WTC11 (cell line): Measurements from ENCODE around the gene HMGB1. TPM values are rescaled to one million over a fixed set of nuclear protein-coding genes. Genes with fewer than 3 reads are reported as not detected.

ENCODE experiments used
- ATAC-seq: fragments of 200-7000 bp; cut with Tn5 transposase; 2 replicates; pipeline ENCODE4 v1.10.0; 2021; ENCODE audit warnings: mild to moderate bottlenecking, moderate library complexity
- CTCF ChIA-PET: fragments of 300-600 bp; sonication (Branson Sonifier 250); formaldehyde crosslinking; loops from one replicate; lab custom pipeline; 2021; ENCODE audit warnings: antibody characterized with exemption; lab: Charles Lee
- POLR2A ChIA-PET: fragments of 350-600 bp; sonication (Branson Sonifier 250); formaldehyde crosslinking; loops from one replicate; lab custom pipeline; 2021; ENCODE audit warnings: antibody characterized with exemption; lab: Charles Lee
- DNase-seq: peaks from one replicate; pipeline ENCODE4 v3.0.0; 2021; ENCODE audit warnings: low spot score
- H3K27ac Mint-ChIP-seq: 2 replicates; pipeline ENCODE4 v1.8.0; 2021; ENCODE audit warnings: mixed read lengths
- H3K27me3 Mint-ChIP-seq: 2 replicates; pipeline ENCODE4 v1.8.0; 2021; ENCODE audit warnings: low read depth, mild to moderate bottlenecking, moderate library complexity, mixed read lengths
- H3K36me3 Mint-ChIP-seq: 2 replicates; pipeline ENCODE4 v1.8.0; 2021; ENCODE audit warnings: mixed read lengths
- H3K4me1 Mint-ChIP-seq: 2 replicates; pipeline ENCODE4 v1.8.0; 2022; ENCODE audit warnings: mixed read lengths
- H3K4me3 Mint-ChIP-seq: 2 replicates; pipeline ENCODE4 v1.8.0; 2021; ENCODE audit warnings: mild to moderate bottlenecking, moderate library complexity, mixed read lengths
- H3K9me3 Mint-ChIP-seq: 2 replicates; pipeline ENCODE4 v1.8.0; 2021; ENCODE audit warnings: mixed read lengths
- ARID4B ChIP-seq: sonication (generic); formaldehyde crosslinking; IDR thresholded peaks from 2 replicates; pipeline ENCODE4 v1.8.0; 2023; ENCODE audit warnings: missing genetic modification reagents, mild to moderate bottlenecking, borderline replicate concordance
- ATF2 ChIP-seq: sonication (generic); formaldehyde crosslinking; IDR thresholded peaks from 2 replicates; pipeline ENCODE4 v1.8.1; 2022; ENCODE audit warnings: low read depth, missing genetic modification reagents, borderline replicate concordance
- ATF6 ChIP-seq: sonication (generic); formaldehyde crosslinking; IDR thresholded peaks from 2 replicates; pipeline ENCODE4 v1.8.1; 2023; ENCODE audit warnings: mild to moderate bottlenecking, missing genetic modification reagents
- CREB1 ChIP-seq: sonication (generic); formaldehyde crosslinking; IDR thresholded peaks from 2 replicates; pipeline ENCODE4 v1.8.0; 2023; ENCODE audit warnings: mild to moderate bottlenecking, missing genetic modification reagents
- CTCF ChIP-seq: fragments of 200-600 bp; IDR thresholded peaks from 2 replicates; pipeline ENCODE4 v1.8.0; 2022; ENCODE audit warnings: antibody characterized with exemption
- E2F5 ChIP-seq: sonication (generic); formaldehyde crosslinking; IDR thresholded peaks from 2 replicates; pipeline ENCODE4 v1.8.1; 2022; ENCODE audit warnings: mild to moderate bottlenecking, moderate library complexity, missing genetic modification reagents
- FOXK1 ChIP-seq: sonication (generic); formaldehyde crosslinking; IDR thresholded peaks from 2 replicates; pipeline ENCODE4 v1.8.0; 2022; ENCODE audit warnings: mild to moderate bottlenecking, moderate library complexity, missing genetic modification reagents
- GABPB1 ChIP-seq: sonication (generic); formaldehyde crosslinking; IDR thresholded peaks from 2 replicates; pipeline ENCODE4 v1.8.1; 2023; ENCODE audit warnings: mild to moderate bottlenecking, missing genetic modification reagents
- GTF2I ChIP-seq: fragments of 250-450 bp; sonication (Bioruptor Pico); conservative IDR thresholded peaks from 2 replicates; pipeline ENCODE4 v1.4.0; 2021; ENCODE audit warnings: mild to moderate bottlenecking
- HMGXB4 ChIP-seq: sonication (generic); formaldehyde crosslinking; IDR thresholded peaks from 2 replicates; pipeline ENCODE4 v1.8.1; 2023; ENCODE audit warnings: mild to moderate bottlenecking, moderate library complexity, missing genetic modification reagents
- IRF2 ChIP-seq: sonication (generic); formaldehyde crosslinking; IDR thresholded peaks from 2 replicates; pipeline ENCODE4 v1.8.0; 2022; ENCODE audit warnings: low read depth, missing genetic modification reagents, borderline replicate concordance
- MYBL2 ChIP-seq: sonication (generic); formaldehyde crosslinking; IDR thresholded peaks from 2 replicates; pipeline ENCODE4 v1.8.1; 2023; ENCODE audit warnings: mild to moderate bottlenecking, moderate library complexity, missing genetic modification reagents
- NFYB ChIP-seq: sonication (generic); formaldehyde crosslinking; conservative IDR thresholded peaks from 2 replicates; pipeline ENCODE4 v1.8.0; 2022; ENCODE audit warnings: low read depth, missing genetic modification reagents
- NR1H2 ChIP-seq: sonication (generic); formaldehyde crosslinking; IDR thresholded peaks from 2 replicates; pipeline ENCODE4 v1.9.0; 2021; ENCODE audit warnings: mild to moderate bottlenecking, moderate library complexity, missing genetic modification reagents
- SMAD3 ChIP-seq: sonication (generic); formaldehyde crosslinking; IDR thresholded peaks from 2 replicates; pipeline ENCODE4 v1.8.0; 2022; ENCODE audit warnings: missing genetic modification reagents, mild to moderate bottlenecking, borderline replicate concordance
- SP1 ChIP-seq: sonication (generic); formaldehyde crosslinking; conservative IDR thresholded peaks from 2 replicates; pipeline ENCODE4 v1.8.1; 2022; ENCODE audit warnings: missing genetic modification reagents
- USF1 ChIP-seq: sonication (generic); formaldehyde crosslinking; IDR thresholded peaks from 2 replicates; pipeline ENCODE4 v1.8.0; 2022; ENCODE audit warnings: mild to moderate bottlenecking, missing genetic modification reagents
- ZBTB21 ChIP-seq: sonication (generic); formaldehyde crosslinking; IDR thresholded peaks from 2 replicates; pipeline ENCODE4 v1.8.1; 2023; ENCODE audit warnings: mild to moderate bottlenecking, missing genetic modification reagents, borderline replicate concordance
- ZNF121 ChIP-seq: sonication (generic); formaldehyde crosslinking; IDR thresholded peaks from 2 replicates; pipeline ENCODE4 v1.8.0; 2023; ENCODE audit warnings: missing genetic modification reagents
- ZNF219 ChIP-seq: sonication (generic); formaldehyde crosslinking; IDR thresholded peaks from 2 replicates; pipeline ENCODE4 v1.8.0; 2023; ENCODE audit warnings: missing genetic modification reagents, mild to moderate bottlenecking, borderline replicate concordance
- total RNA-seq: library from RNA; stranded (reverse); gene quantifications from 3 replicates; pipeline ENCODE4 v1.2.3, GENCODE V29; 2021

HMGB1 gene
- total RNA-seq, 1 experiment from 2014 or later = 640 TPM

- DNase-seq (no peak), ATAC-seq (no peak)
- ChIA-PET POLR2A (no interaction called here), CTCF (no interaction called here)
- H3K4me3 Mint-ChIP-seq = no peak overlapping the region
- peaks cover 2% of the 10 kb centered on the region; the same call in 1 of the 2 replicates for H3K27me3 Mint-ChIP-seq
- no peak for TF ChIP-seq USF1 (CRISPR knock-in tag)
- TF ChIP-seq FOXK1 (CRISPR knock-in tag) = no peak
- TF ChIP-seq NFYB (CRISPR knock-in tag) = no peak
- TF ChIP-seq GABPB1 (CRISPR knock-in tag) = no peak
- no peak for TF ChIP-seq ATF6
- TF ChIP-seq E2F5 (CRISPR knock-in tag) = no peak
- TF ChIP-seq ARID4B (CRISPR knock-in tag) = no peak
- TF ChIP-seq CTCF = no peak
- no peak for TF ChIP-seq SMAD3 (CRISPR knock-in tag)
- TF ChIP-seq ZNF121 (CRISPR knock-in tag) = no peak
- TF ChIP-seq ZNF219 (CRISPR knock-in tag) = no peak
- TF ChIP-seq MYBL2 (CRISPR knock-in tag) = no peak
- no peak for TF ChIP-seq NR1H2
- TF ChIP-seq HMGXB4 (CRISPR knock-in tag) = no peak
- no peak for TF ChIP-seq SP1 (CRISPR knock-in tag)
- no peak for TF ChIP-seq ZBTB21 (CRISPR knock-in tag)
- no peak for TF ChIP-seq CREB1 (CRISPR knock-in tag)
- no peak for TF ChIP-seq GTF2I
- TF ChIP-seq IRF2 (CRISPR knock-in tag) = no peak
- TF ChIP-seq ATF2 = no peak
- H3K4me1 Mint-ChIP-seq = no peaks in the 10 kb centered on the region
- no peaks in the 10 kb centered on the region for H3K36me3 Mint-ChIP-seq
- H3K9me3 Mint-ChIP-seq = no peaks in the 10 kb centered on the region
- H3K27ac Mint-ChIP-seq = no peak overlapping the region
Observed at GRCh38 chr13:30438286-30438685, 27.4 kb downstream of the HMGB1 start.
